Mesodermal cell (in vitro differentiated cells): ENCODE data around the gene CRTC1.
"Not testable (repeated sequence)": the region's sequence is repeated elsewhere in the genome, so short reads cannot be mapped to it uniquely, and the experiment has no call there.

ENCODE experiments used
- H3K27ac ChIP-seq: 2 replicates; pipeline ENCODE4 v1.7.0; 2013; ENCODE audit warnings: mild to moderate bottlenecking, low read depth, low read length, moderate library complexity; ENCODE audit not compliant: severe bottlenecking
- H3K36me3 ChIP-seq: 2 replicates; pipeline ENCODE4 v1.7.1; 2013; ENCODE audit warnings: mild to moderate bottlenecking, low read length, moderate library complexity; ENCODE audit not compliant: control insufficient read depth, insufficient read depth
- H3K4me1 ChIP-seq: one replicate; pipeline ENCODE4 v1.7.1; 2013; ENCODE audit warnings: mild to moderate bottlenecking, low read length; ENCODE audit not compliant: insufficient read depth, control insufficient read depth, poor library complexity, severe bottlenecking
- H3K4me3 ChIP-seq: 2 replicates; pipeline ENCODE4 v1.7.0; 2013; ENCODE audit warnings: low read length, control low read depth, mild to moderate bottlenecking; ENCODE audit not compliant: insufficient read depth, poor library complexity, severe bottlenecking; ENCODE audit errors: extremely low read depth
- H3K9me3 ChIP-seq: 2 replicates; pipeline ENCODE4 v1.7.1; 2013; ENCODE audit warnings: mild to moderate bottlenecking, low read length, moderate library complexity; ENCODE audit not compliant: control insufficient read depth
- WGBS, 2 experiments: methylation state at CpG; one replicate each; pipeline ENCODE4 v1.1.5; 2013; ENCODE audit warnings: missing lambda C conversion rate in 2 of 2; ENCODE audit not compliant: insufficient coverage in 2 of 2; 5-methylcytosine and 5-hydroxymethylcytosine counted together

CRTC1 gene

GRCh38 chr19:18716857-18717256 is 33.4 kb downstream of the CRTC1 start:
- Histone ChIP-seq H3K36me3 (no peaks in the 10 kb centered on the region), H3K4me3 (no peak overlapping the region), H3K27ac (no peak overlapping the region), H3K4me1 (peaks cover 8% of the 10 kb centered on the region), H3K9me3 (no peaks in the 10 kb centered on the region)
- WGBS, 2 experiments: 94 to 100% methylated on average over 5 of the region's 6 CpGs

- peaks cover 8% of the 10 kb centered on the region for H3K4me1 ChIP-seq
- no peaks in the 10 kb centered on the region for H3K9me3 ChIP-seq
- WGBS, 2 experiments: 88 to 89% methylated on average over 7 to 10 of the region's 10 CpGs
- no peak overlapping the region for H3K4me3 ChIP-seq
- no peaks in the 10 kb centered on the region for H3K36me3 ChIP-seq
- H3K27ac ChIP-seq: no peak overlapping the region
Observed at GRCh38 chr19:18717601-18718000, 34.1 kb downstream of the CRTC1 start.

DNA sequence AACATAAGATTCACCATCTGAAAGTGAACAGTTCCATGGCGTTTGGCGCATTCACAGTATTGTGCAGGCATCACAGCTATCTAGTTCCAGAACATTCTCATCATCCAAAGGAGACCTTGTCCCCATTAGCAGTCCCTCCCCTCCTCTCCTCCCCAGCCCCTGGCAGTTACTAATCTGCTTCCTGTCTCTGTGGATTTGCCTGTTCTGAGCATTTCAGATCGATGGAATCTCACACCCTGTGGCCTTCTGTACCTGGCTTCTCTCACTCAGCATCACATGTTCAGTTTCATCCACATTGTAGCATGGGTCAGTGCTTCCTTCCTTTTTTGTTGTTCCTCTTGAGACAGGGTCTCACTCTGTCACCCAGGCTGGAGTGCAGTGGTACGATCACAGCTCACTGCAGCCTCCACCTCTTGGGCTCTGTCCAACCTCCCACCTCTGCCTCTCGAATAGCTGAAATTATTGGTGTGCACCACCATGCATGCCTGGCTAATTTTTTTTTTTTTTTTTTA is 34.6 kb downstream of the CRTC1 start:
- H3K4me1 ChIP-seq: peaks cover 8% of the 10 kb centered on the region
- no peaks in the 10 kb centered on the region for H3K9me3 ChIP-seq
- no peak overlapping the region for H3K27ac ChIP-seq
- H3K36me3 ChIP-seq: no peaks in the 10 kb centered on the region
- H3K4me3 ChIP-seq: no peak overlapping the region
- WGBS, 2 experiments: 84 to 92% methylated on average over 4 to 5 of the region's 5 CpGs

DNA sequence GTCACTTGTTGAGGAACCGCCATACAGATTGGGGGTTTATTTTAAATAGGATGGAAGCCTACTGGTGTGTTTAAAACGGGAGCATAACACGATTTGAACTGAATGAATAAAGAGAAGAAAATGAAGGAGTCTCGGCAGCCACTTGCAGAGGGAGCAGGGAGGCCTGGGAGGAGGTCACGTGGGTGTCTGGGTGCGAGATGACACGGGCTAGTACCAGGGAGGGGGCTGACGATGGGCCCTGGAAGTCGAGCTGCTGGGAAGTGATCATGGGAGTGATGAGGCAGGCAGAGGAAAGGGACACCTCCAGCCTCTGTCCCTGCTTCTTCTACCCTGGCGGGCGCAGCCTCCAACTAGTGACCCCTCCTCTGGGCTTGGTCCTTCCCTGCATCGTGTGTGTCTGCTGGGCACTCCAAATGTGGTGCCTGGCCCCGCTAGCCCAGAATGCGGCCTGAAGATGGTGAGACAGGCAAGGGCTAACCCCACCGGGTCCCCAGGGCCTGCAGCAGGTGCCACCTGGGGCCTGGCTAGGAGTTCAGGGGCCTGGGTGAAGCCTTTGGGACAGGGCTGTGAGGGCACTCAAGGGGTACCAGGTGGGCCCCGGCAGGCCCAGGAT is 35.5 kb downstream of the CRTC1 start:
- 87 to 93% methylated on average over 15 of the region's 16 CpGs for WGBS, 2 experiments

DNA sequence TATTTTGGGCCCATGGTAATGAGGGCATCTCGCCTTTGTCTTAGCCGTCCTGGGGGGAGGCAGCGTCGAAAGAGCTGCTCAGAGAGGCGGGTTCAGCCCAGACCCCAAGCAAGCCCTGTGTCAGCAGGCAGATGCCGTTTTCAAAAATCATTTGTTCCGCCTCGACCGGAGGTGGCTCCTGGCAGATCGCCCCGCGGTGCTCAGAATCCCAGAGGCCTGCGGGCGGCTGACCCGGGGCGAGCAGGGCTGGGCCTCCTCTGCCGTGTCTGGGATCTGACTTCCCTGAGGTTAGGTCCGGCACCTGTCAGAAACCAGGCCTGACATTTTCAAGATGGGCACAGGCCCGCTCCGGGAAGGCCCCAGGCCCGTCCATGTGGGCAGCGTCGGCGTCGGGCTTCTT is 36.1 kb downstream of the CRTC1 start:
- 95 to 97% methylated on average over 18 to 21 of the region's 25 CpGs for WGBS, 2 experiments
- no peak overlapping the region for H3K27ac ChIP-seq
- peaks cover 4% of the 10 kb centered on the region for H3K4me1 ChIP-seq
- H3K4me3 ChIP-seq: no peak overlapping the region
- H3K36me3 ChIP-seq: no peaks in the 10 kb centered on the region
- no peaks in the 10 kb centered on the region for H3K9me3 ChIP-seq

More for the DNA sequence above, 35.5 kb downstream of the CRTC1 start:
- H3K4me1 ChIP-seq: peaks cover 4% of the 10 kb centered on the region
- H3K36me3 ChIP-seq: no peaks in the 10 kb centered on the region
- H3K4me3 ChIP-seq: no peak overlapping the region
- no peak overlapping the region for H3K27ac ChIP-seq
- no peaks in the 10 kb centered on the region for H3K9me3 ChIP-seq

GRCh38 chr19:18723871-18724377 is 40.4 kb downstream of the CRTC1 start:
- H3K27ac ChIP-seq: no peak overlapping the region
- H3K4me1 ChIP-seq: no peaks in the 10 kb centered on the region
- no peak overlapping the region for H3K4me3 ChIP-seq
- WGBS, 2 experiments: 97% methylated on average over 17 to 21 of the region's 21 CpGs
- no peaks in the 10 kb centered on the region for H3K9me3 ChIP-seq
- H3K36me3 ChIP-seq: peaks cover 2% of the 10 kb centered on the region

DNA sequence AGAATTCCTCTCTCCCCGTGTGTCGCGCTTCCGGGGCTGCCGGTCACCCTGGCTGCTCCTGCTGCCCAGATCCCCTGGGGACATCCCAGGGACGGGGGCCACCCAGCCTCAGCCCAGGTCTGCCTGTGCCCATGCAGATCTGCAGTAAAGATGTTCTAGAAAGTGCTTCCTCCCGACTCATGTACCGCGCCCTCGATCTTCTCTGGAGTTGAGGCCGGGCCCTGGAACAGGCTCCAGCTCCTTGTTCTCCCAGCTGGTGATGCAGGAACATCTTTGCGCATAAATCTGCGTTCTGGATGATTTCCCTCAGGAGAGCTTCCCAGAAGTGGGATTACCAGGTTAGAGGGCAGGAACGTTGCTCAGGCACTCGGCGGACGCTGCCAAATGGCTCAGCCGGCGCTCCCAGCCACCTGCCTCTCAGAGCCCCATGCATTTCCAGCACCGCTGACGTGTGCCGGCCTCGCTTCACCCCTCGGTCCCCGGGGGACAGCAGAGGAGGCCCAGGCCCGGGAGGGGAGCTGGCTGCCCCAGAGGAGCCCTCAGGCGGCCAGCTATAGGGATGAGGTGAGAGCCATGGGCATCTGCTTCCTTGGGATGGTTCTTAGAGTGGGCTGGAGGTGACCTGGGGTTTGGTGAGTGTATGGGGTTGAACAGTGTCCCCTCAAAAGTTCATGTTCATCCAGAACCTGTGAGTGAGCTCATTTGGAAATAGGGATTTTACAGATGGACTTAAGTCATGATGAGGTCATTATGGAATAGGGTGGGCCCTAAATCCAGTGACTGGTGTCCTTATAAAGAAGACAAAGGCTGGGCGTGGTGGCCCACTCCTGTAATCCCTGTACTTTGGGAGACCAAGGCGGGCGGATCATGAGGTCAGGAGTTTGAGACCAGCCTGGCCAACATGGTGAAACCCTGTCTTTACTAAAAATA is 42.6 kb downstream of the CRTC1 start:
- no peaks in the 10 kb centered on the region for H3K9me3 ChIP-seq
- no peak overlapping the region for H3K4me3 ChIP-seq
- peaks cover 2% of the 10 kb centered on the region for H3K36me3 ChIP-seq
- H3K27ac ChIP-seq: no peak overlapping the region
- H3K4me1 ChIP-seq: peaks cover 2% of the 10 kb centered on the region
- WGBS, 2 experiments: 93 to 95% methylated on average over 27 to 29 of the region's 30 CpGs

DNA sequence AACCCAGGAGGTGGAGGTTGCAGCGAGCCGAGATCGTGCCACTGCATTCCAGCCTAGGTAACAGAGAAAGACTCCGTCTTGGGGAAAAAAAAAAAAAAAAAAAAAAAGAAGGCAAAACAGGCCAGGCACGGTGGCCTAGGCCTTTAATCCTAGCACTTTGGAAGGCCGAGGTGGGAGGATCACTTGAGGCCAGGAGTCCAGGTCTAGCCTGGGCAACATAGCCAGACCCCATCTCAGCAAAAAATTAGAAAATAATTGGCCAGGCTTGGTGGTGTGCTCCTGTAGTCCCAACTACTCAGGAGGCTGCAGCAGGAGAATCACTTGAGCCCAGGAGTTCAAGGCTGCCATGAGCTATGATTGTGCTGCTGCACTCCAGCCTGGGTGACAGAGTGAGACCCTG is 43.4 kb downstream of the CRTC1 start:
- Histone ChIP-seq H3K27ac (no peak overlapping the region), H3K9me3 (no peaks in the 10 kb centered on the region), H3K36me3 (peaks cover 2% of the 10 kb centered on the region), H3K4me3 (no peak overlapping the region), H3K4me1 (peaks cover 9% of the 10 kb centered on the region)
- 79 to 88% methylated on average over 4 to 5 of the region's 6 CpGs for WGBS, 2 experiments

- 97 to 98% methylated on average over 5 of the region's 6 CpGs for WGBS, 2 experiments
- not testable (repeated sequence) for H3K4me3 ChIP-seq, H3K9me3 ChIP-seq, H3K27ac ChIP-seq, H3K36me3 ChIP-seq
- peaks cover 11% of the 10 kb centered on the region for H3K4me1 ChIP-seq
Observed at GRCh38 chr19:18727602-18728001, 44.1 kb downstream of the CRTC1 start.

DNA sequence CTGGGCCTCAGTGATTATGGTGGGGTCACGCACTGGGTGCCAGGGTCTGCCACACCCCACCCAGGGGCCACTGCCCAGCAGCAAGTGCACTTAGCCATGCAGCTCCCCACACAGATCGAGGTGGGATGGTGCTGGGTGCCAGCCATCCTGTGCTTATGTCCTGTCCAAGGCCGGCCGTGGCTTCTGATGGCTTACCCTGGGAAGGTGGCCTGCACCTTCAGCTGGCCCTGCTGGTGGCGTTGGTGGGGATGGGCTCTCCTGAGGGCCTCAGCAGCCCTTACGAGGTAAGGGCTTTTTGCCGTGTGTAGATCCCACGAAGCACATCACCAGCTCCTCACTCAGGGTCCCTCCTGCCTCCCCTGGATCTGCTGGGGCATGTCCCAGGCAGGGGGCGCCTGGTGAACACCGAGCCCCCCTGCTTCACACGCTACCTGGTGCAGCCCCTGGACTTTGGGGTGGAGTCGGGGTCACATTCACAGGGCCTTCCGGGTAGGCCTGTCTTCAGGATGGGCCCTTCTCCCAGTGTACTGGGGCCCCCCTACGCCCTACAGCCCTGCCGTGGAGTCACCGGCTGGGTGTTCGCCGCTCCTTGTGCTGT is 46.6 kb downstream of the CRTC1 start:
- H3K9me3 ChIP-seq: no peaks in the 10 kb centered on the region
- H3K27ac ChIP-seq: no peak overlapping the region
- H3K36me3 ChIP-seq: peaks cover 2% of the 10 kb centered on the region
- no peak overlapping the region for H3K4me3 ChIP-seq
- peaks cover 11% of the 10 kb centered on the region for H3K4me1 ChIP-seq
- WGBS, 2 experiments: 94 to 95% methylated on average over 16 to 18 of the region's 18 CpGs
